Transverse colon (tissue), 4 donors: ENCODE measurements around the gene KCNJ9. TPM values are rescaled to one million over a fixed set of nuclear protein-coding genes. Genes with fewer than 3 reads are reported as not detected.
A peak's percentile ranks its signal among the peaks of the same experiment; 100 is the strongest.

ENCODE experiments used
- DNase-seq: peaks from one replicate; pipeline ENCODE4 v3.0.0-alpha.2; 2019
- H3K27ac ChIP-seq, 4 donors: fragments of 200-600 bp; sonication (generic); 2 replicates each; pipeline ENCODE4 v1.5.1; 2016 to 2018; ENCODE audit warnings: inconsistent platforms in 4 of 4
- H3K27me3 ChIP-seq: fragments of 200-600 bp; sonication (generic); 2 replicates; pipeline ENCODE4 v1.5.1; 2017; ENCODE audit warnings: inconsistent platforms
- H3K36me3 ChIP-seq, 4 donors: fragments of 200-600 bp; sonication (generic); 2 replicates each; pipeline ENCODE4 v1.5.1; 2017 to 2019; ENCODE audit warnings: inconsistent platforms in 4 of 4
- H3K4me1 ChIP-seq, 4 donors: fragments of 200-600 bp; sonication (generic); 2 replicates each; pipeline ENCODE4 v1.5.1; 2017 to 2020; ENCODE audit warnings: inconsistent platforms in 4 of 4
- H3K4me3 ChIP-seq, 4 donors: fragments of 200-600 bp; sonication (generic); 1 replicate in 1 of 4; 2 replicates in 3 of 4; pipeline versions ENCODE4 v1.5.1 to v1.6.1; 2017 to 2019; ENCODE audit warnings: inconsistent platforms in 4 of 4
- H3K9me3 ChIP-seq, 2 donors: fragments of 200-600 bp; sonication (generic); 2 replicates each; pipeline ENCODE4 v1.5.1; 2017 to 2019; ENCODE audit warnings: inconsistent platforms in 2 of 2
- EP300 ChIP-seq: sonication (generic); formaldehyde crosslinking; IDR thresholded peaks from one replicate; pipeline ENCODE4 v1.6.1; 2017; ENCODE audit warnings: antibody characterized with exemption, low read depth
- POLR2A ChIP-seq: fragments of 450-650 bp; IDR thresholded peaks from one replicate; pipeline ENCODE4 v1.6.1; 2016; ENCODE audit warnings: antibody characterized with exemption, mild to moderate bottlenecking, moderate library complexity
- POLR2AphosphoS5 ChIP-seq, 3 donors: sonication (generic); formaldehyde crosslinking; IDR thresholded peaks; one replicate each; pipeline ENCODE4 v1.6.1; 2016; ENCODE audit warnings: antibody characterized with exemption in 3 of 3
- WGBS, 2 donors: methylation state at CpG; one replicate each; pipeline ENCODE4 v1.1.5; 2018; ENCODE audit warnings: low coverage in 1 of 2; 5-methylcytosine and 5-hydroxymethylcytosine counted together
- in situ Hi-C, 4 donors: fragments of 200-750 bp; cut with MboI; loops; one replicate each; pipeline versions ENCODE4 v1.15.0 to v1.15.1; 2017; ENCODE audit warnings: low sequenced_read_pairs in 3 of 4, low pct_ligation_motif_present in 1 of 4, low pct_unique_long_range_greater_than_20kb in 1 of 4
- intact Hi-C: fragments of 100-400 bp; cut with DNase I; formaldehyde crosslinking; loops from one replicate; pipeline ENCODE4 v1.15.1; 2023; ENCODE audit warnings: low total_unique reads
- total RNA-seq, 4 donors: library from RNA; depleted of rRNA; stranded (reverse); fragments of >200 nt; gene quantifications; one replicate each; pipeline ENCODE4 v1.1.0, GENCODE V29; 2016
- TF ChIP-seq, protein P1 (sequence below), 5 experiments: fragments of 200-600 bp in 3 of 5; fragments of 450-650 bp in 2 of 5; sonication (generic) in 3 of 5; IDR thresholded peaks; 1 replicate in 2 of 5; 2 replicates in 3 of 5; pipeline ENCODE4 v1.5.1; 2016 to 2017; ENCODE audit warnings: antibody characterized with exemption in 5 of 5, inconsistent platforms in 3 of 5, mild to moderate bottlenecking in 2 of 5, moderate library complexity in 1 of 5

Gene KCNJ9
- total RNA-seq, 4 donors from 2014 or later = 0.27 TPM; not detected in 3

DNA sequence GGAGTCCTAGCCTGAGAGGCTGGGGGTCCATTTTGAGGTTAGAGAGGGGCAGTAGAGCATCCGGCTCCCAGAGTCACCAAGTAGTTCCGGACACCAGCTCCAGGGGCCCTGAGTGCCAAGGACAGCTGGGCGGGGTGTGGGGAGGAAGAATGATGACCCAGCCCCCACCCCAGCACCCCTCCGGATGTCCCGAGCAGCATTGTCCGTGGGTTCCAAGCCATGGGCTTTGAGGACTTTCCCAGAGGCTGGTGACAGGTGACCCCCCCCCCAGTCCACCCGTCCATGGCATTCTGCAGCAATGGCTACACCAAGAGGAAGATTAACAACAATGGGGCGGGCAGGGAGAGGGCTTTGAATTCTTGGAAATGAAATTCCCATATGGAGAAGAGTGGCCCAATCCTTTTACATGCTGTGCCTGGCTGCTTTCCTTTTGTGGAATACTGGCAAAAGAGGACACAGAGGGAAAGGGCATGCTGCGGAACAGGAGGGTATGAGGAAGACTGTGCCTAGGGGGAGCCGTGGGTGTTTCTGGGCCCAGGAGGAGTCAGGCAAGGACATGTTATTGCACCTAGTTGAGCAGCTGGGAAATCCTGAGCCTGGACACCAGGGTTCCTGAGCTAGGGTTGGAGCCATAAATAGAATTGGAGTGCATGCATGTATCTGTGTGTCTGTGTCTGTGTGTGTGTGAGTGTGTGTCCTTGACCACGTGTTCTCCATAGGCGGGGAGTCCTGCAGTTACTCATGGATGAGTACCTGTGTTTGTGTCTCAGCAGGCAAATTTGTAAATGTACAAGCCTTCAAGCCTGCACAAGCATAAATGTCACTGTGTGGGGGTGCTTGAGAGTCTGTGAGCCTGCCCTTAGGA is 35.2 kb downstream of the KCNJ9 start:
- intact Hi-C loops (no loop called here), in situ Hi-C loops (no loop called here)
- no peaks in the 10 kb centered on the region for H3K36me3 ChIP-seq
- TF ChIP-seq, protein P1, sequence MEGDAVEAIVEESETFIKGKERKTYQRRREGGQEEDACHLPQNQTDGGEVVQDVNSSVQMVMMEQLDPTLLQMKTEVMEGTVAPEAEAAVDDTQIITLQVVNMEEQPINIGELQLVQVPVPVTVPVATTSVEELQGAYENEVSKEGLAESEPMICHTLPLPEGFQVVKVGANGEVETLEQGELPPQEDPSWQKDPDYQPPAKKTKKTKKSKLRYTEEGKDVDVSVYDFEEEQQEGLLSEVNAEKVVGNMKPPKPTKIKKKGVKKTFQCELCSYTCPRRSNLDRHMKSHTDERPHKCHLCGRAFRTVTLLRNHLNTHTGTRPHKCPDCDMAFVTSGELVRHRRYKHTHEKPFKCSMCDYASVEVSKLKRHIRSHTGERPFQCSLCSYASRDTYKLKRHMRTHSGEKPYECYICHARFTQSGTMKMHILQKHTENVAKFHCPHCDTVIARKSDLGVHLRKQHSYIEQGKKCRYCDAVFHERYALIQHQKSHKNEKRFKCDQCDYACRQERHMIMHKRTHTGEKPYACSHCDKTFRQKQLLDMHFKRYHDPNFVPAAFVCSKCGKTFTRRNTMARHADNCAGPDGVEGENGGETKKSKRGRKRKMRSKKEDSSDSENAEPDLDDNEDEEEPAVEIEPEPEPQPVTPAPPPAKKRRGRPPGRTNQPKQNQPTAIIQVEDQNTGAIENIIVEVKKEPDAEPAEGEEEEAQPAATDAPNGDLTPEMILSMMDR (IDR thresholded peaks at IDR 0.05) = no peak
- TF ChIP-seq POLR2A (no peak), EP300 (no peak)
- H3K27me3 ChIP-seq = no peaks in the 10 kb centered on the region
- 0 to 58% methylated on average over 1 to 12 of the region's 12 CpGs for WGBS, 2 donors
- peak overlapping the region in 3 of 4 donors; percentile 20 to 32 (median 24) for H3K4me3 ChIP-seq
- peak overlapping the region; percentile 57 to 86 (median 73) for H3K27ac ChIP-seq
- no peaks in the 10 kb centered on the region for H3K9me3 ChIP-seq
- DNase-seq = no peak
- H3K4me1 ChIP-seq = peaks cover 0 to 7% (median 1%) of the 10 kb centered on the region in 4 donors

DNA sequence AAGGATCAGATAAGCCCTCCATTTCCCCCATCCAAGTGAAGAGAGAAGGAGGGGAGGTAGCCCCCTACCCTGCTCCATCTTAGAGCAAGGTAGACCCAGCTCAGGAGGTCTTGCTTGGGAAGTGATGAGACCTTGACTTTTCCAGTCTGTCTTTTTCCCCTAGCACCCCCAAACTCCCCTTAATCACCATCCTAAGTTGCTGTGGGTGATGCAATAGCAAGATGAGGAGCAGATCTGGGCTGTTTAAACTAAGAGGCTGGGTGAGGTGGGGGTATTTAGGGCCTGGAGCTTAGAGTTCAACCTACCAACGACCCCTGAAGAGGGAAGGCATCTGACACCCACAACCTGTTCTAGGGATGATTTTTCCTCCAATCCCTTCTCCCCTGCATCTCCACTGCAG is 36.0 kb downstream of the KCNJ9 start:
- no peak for DNase-seq
- Histone ChIP-seq H3K4me1 (peaks cover 0 to 7% (median 1%) of the 10 kb centered on the region in 4 donors), H3K27me3 (no peaks in the 10 kb centered on the region), H3K36me3 (no peaks in the 10 kb centered on the region), H3K27ac (peak overlapping the region; percentile 13 to 86 (median 73)), H3K9me3 (no peaks in the 10 kb centered on the region), H3K4me3 (peak overlapping the region in 2 of 4 donors; percentile 8 to 32)
- intact Hi-C loops = no loop called here
- 5% methylated on average over 1 of the region's 1 CpG; no CpG with 5 or more reads in 1 of the 2 donors for WGBS, 2 donors
- in situ Hi-C loops = no loop called here
- TF ChIP-seq, protein P1 (IDR thresholded peaks at IDR 0.05) = no peak

DNA sequence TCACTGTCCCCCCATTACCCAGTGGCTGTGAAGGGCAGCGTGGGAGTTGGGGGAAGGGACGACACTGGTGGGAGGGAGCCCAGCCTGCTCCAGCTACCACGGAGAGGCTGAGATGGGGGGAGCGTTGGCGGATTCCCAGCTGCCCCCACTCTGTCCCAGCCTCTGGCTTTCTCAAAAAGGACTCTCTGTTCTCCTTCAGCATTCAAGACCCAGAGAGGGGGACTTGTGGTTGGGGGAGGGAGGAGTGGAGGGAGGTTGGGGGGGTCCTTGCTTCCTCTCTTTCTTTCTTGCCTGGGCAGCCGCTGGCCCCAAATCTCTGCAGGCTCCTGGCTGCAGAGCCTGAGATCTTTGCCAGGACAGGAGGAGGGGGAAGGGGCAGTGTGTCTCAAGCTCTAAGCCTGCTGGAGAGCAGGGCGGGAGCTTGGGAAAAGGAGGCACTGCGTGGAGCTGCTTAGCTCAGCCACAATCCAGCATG is 36.4 kb downstream of the KCNJ9 start:
- peak overlapping the region in 2 of 4 donors; percentile 8 to 32 for H3K4me3 ChIP-seq
- H3K9me3 ChIP-seq = no peaks in the 10 kb centered on the region
- TF ChIP-seq POLR2AphosphoS5 (IDR thresholded peaks at IDR 0.05) (peak in 1 of 3 donors; percentile 20), EP300 (no peak)
- no peaks in the 10 kb centered on the region for H3K36me3 ChIP-seq
- H3K27ac ChIP-seq = peak overlapping the region in 3 of 4 donors; percentile 70 to 86 (median 76)
- DNase-seq = peak; percentile 22
- in situ Hi-C loops = no loop called here
- peaks cover 0 to 7% (median 1%) of the 10 kb centered on the region in 4 donors for H3K4me1 ChIP-seq
- WGBS, 2 donors = 42% methylated on average over 8 of the region's 8 CpGs; no CpG with 5 or more reads in 1 of the 2 donors
- intact Hi-C loops = no loop called here
- H3K27me3 ChIP-seq = no peaks in the 10 kb centered on the region

DNA sequence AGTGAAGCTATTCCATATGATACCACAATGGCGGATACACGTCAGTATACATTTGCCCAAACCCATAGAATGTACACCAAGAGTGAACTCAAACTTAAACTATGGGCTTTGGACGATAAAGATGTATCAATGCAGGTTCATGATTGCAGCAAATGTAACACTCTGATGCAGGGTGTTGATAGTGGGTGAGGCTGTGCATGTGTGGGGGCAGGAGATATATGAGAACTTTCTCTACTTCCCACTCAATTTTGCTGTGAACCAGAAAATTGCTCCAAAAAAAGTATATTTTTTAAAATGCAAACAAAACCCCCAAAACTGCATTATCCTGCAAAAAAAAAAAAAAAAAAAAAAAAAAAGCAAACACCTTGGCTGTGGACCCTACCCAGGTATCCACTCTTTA is 37.6 kb downstream of the KCNJ9 start:
- Histone ChIP-seq H3K36me3 (no peaks in the 10 kb centered on the region), H3K27ac (no peak overlapping the region), H3K9me3 (no peaks in the 10 kb centered on the region), H3K4me3 (no peak overlapping the region), H3K27me3 (no peaks in the 10 kb centered on the region), H3K4me1 (peaks cover 0 to 7% (median 1%) of the 10 kb centered on the region in 4 donors)
- in situ Hi-C loops = no loop called here
- no peak for DNase-seq
- TF ChIP-seq POLR2A (no peak), EP300 (no peak), POLR2AphosphoS5 (IDR thresholded peaks at IDR 0.05) (no peak)
- TF ChIP-seq, protein P1 (IDR thresholded peaks at IDR 0.05) = no peak
- intact Hi-C loops = no loop called here
- 83 to 90% methylated on average over 3 of the region's 3 CpGs for whole genome bisulfite sequencing, 2 donors
